Thyroid gland (tissue), 4 donors: ENCODE measurements around the gene RAB3D.

Experiments used
- POLR2A ChIP-seq, 2 donors: fragments of 450-650 bp; IDR thresholded peaks; one replicate each; pipeline ENCODE4 v1.6.1; 2017; ENCODE audit warnings: antibody characterized with exemption in 2 of 2, mild to moderate bottlenecking in 2 of 2, moderate library complexity in 1 of 2
- TF ChIP-seq, protein P1 (sequence below), 6 experiments: fragments of 200-600 bp in 3 of 6; fragments of 450-650 bp in 3 of 6; sonication (generic) in 3 of 6; IDR thresholded peaks; one replicate each; pipeline ENCODE4 v1.5.1; 2016 to 2019; ENCODE audit warnings: antibody characterized with exemption in 6 of 6, mild to moderate bottlenecking in 2 of 6, inconsistent platforms in 1 of 6, moderate library complexity in 1 of 6

DNA sequence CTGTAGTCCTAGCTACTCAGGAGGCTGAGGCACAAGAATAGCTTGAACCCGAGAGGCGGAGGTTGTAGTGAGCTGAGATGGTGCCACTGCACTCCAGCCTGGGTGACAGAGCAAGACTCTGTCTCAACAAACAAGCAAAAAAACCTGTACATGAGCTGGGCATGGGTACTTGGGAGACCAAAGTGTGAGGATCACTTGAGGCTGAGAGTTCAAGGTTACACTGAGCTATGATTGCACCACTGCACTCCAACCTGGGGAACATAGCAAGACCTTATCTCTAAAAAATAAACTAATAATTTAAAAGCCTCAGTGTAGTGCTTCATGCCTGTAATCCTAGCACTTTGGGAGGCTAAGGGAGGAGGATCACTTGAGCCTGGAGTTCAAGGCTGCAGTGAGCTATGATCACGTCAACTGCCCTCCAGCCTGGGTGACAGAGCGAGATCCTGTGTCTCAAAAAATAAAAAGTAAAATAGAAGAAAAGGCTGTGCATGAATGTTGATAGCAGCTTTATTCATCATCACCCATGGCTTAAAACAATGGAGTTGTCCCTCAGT lies 64.8 kb downstream of the RAB3D start:
- TF ChIP-seq, protein P1, sequence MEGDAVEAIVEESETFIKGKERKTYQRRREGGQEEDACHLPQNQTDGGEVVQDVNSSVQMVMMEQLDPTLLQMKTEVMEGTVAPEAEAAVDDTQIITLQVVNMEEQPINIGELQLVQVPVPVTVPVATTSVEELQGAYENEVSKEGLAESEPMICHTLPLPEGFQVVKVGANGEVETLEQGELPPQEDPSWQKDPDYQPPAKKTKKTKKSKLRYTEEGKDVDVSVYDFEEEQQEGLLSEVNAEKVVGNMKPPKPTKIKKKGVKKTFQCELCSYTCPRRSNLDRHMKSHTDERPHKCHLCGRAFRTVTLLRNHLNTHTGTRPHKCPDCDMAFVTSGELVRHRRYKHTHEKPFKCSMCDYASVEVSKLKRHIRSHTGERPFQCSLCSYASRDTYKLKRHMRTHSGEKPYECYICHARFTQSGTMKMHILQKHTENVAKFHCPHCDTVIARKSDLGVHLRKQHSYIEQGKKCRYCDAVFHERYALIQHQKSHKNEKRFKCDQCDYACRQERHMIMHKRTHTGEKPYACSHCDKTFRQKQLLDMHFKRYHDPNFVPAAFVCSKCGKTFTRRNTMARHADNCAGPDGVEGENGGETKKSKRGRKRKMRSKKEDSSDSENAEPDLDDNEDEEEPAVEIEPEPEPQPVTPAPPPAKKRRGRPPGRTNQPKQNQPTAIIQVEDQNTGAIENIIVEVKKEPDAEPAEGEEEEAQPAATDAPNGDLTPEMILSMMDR (IDR thresholded peaks at IDR 0.05), result no peak
- no peak for TF ChIP-seq POLR2A (IDR thresholded peaks at IDR 0.05)
